Osteocyte (in vitro differentiated cells): ENCODE data around the gene CHTF8. TPM values are rescaled to one million over a fixed set of nuclear protein-coding genes. Genes with fewer than 3 reads are reported as not detected.

Source experiments
- DNase-seq: peaks from one replicate; pipeline ENCODE4 v3.0.0; 2021; ENCODE audit warnings: mixed read lengths; ENCODE audit not compliant: unreplicated experiment; ENCODE audit errors: extremely low spot score
- H3K27ac Mint-ChIP-seq: one replicate; pipeline ENCODE4 v1.8.0; 2021; ENCODE audit warnings: mild to moderate bottlenecking, mixed read lengths; ENCODE audit not compliant: unreplicated experiment
- H3K27me3 Mint-ChIP-seq: one replicate; pipeline ENCODE4 v1.8.0; 2021; ENCODE audit warnings: mixed read lengths; ENCODE audit not compliant: unreplicated experiment
- H3K36me3 Mint-ChIP-seq: one replicate; pipeline ENCODE4 v1.8.0; 2021; ENCODE audit warnings: mixed read lengths; ENCODE audit not compliant: unreplicated experiment
- H3K4me1 Mint-ChIP-seq: one replicate; pipeline ENCODE4 v1.8.0; 2021; ENCODE audit warnings: mixed read lengths; ENCODE audit not compliant: unreplicated experiment
- H3K4me3 Mint-ChIP-seq: one replicate; pipeline ENCODE4 v1.8.0; 2021; ENCODE audit warnings: mild to moderate bottlenecking, moderate library complexity, mixed read lengths; ENCODE audit not compliant: unreplicated experiment
- H3K9me3 Mint-ChIP-seq: one replicate; pipeline ENCODE4 v1.8.0; 2021; ENCODE audit warnings: mixed read lengths; ENCODE audit not compliant: unreplicated experiment
- total RNA-seq: library from RNA; stranded (reverse); gene quantifications from 2 replicates; pipeline ENCODE4 v1.2.1, GENCODE V29; 2021
- TF ChIP-seq, protein P1 (sequence below): fragments of 200-600 bp; sonication (generic); IDR thresholded peaks from 2 replicates; pipeline ENCODE4 v1.5.0; 2021; ENCODE audit warnings: antibody characterized with exemption, mild to moderate bottlenecking, moderate library complexity

Gene CHTF8
- total RNA-seq, 1 donor from 2014 or later, result 88.0 TPM

- H3K27ac Mint-ChIP-seq, result no peak overlapping the region
- H3K9me3 Mint-ChIP-seq, result no peaks in the 10 kb centered on the region
- no peaks in the 10 kb centered on the region for H3K27me3 Mint-ChIP-seq
- DNase-seq, result no peak
- no peaks in the 10 kb centered on the region for H3K4me1 Mint-ChIP-seq
- no peak overlapping the region for H3K4me3 Mint-ChIP-seq
- H3K36me3 Mint-ChIP-seq, result peaks cover under 1% of the 10 kb centered on the region
- TF ChIP-seq, protein P1, sequence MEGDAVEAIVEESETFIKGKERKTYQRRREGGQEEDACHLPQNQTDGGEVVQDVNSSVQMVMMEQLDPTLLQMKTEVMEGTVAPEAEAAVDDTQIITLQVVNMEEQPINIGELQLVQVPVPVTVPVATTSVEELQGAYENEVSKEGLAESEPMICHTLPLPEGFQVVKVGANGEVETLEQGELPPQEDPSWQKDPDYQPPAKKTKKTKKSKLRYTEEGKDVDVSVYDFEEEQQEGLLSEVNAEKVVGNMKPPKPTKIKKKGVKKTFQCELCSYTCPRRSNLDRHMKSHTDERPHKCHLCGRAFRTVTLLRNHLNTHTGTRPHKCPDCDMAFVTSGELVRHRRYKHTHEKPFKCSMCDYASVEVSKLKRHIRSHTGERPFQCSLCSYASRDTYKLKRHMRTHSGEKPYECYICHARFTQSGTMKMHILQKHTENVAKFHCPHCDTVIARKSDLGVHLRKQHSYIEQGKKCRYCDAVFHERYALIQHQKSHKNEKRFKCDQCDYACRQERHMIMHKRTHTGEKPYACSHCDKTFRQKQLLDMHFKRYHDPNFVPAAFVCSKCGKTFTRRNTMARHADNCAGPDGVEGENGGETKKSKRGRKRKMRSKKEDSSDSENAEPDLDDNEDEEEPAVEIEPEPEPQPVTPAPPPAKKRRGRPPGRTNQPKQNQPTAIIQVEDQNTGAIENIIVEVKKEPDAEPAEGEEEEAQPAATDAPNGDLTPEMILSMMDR, result no peak
Measured at GRCh38 chr16:69079697-69080096, 52.7 kb downstream of the CHTF8 start.

DNA sequence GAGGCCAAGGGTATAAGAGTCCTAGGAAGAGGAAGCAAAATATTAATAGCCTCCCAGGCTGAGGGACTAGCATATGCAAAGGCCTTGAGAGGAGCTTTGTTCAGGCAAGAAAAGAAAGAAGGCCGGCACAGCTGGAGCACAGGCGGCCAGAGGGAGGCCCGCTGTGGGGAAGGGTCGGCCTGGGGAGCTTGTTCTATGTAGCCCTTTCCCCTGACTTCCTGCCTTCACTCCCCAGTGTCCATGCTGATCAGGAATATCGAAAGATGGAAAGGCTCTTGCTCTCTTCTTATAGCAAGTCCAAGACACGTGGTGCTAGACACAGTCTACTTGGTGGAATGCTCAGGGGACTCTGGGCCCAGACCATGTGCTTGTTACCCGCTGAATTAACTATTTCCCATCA is 54.3 kb downstream of the CHTF8 start:
- peaks cover 5% of the 10 kb centered on the region for H3K4me1 Mint-ChIP-seq
- TF ChIP-seq, protein P1, result no peak
- no peak for DNase-seq
- H3K27me3 Mint-ChIP-seq, result no peaks in the 10 kb centered on the region
- no peak overlapping the region for H3K27ac Mint-ChIP-seq
- no peaks in the 10 kb centered on the region for H3K36me3 Mint-ChIP-seq
- H3K9me3 Mint-ChIP-seq, result no peaks in the 10 kb centered on the region
- no peak overlapping the region for H3K4me3 Mint-ChIP-seq

GRCh38 chr16:69077251-69077650 is 55.1 kb downstream of the CHTF8 start:
- DNase-seq, result no peak
- H3K4me3 Mint-ChIP-seq, result no peak overlapping the region
- H3K36me3 Mint-ChIP-seq, result no peaks in the 10 kb centered on the region
- peaks cover 13% of the 10 kb centered on the region for H3K4me1 Mint-ChIP-seq
- H3K27me3 Mint-ChIP-seq, result no peaks in the 10 kb centered on the region
- H3K9me3 Mint-ChIP-seq, result no peaks in the 10 kb centered on the region
- TF ChIP-seq, protein P1, result no peak
- H3K27ac Mint-ChIP-seq, result no peak overlapping the region

DNA sequence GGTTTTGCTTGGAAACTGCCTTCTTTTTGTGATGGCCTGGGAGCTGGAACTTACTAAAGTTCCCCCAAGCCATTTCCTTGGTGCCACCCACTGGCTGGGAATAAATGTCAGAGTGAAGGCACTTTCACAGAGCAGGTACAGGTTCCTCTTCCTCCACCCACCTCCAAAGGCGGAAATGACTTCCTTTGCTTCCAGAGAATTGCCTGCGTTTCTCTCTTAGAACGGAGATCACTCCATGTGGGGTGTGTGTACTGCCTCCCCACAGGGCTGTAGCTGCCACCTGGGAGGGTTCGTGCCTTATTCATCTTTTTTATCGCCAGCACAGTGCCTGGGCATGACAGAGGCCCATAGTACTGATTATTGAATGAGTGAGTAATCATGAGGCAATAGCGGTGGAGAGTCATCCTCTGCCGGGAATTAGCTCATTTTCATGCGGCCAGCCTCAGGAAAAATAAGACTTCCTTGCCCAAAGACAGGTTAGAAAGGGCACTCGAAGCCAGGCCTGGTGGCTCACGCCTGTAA is 59.1 kb downstream of the CHTF8 start:
- Mint-ChIP-seq H3K36me3 (no peaks in the 10 kb centered on the region), H3K9me3 (no peaks in the 10 kb centered on the region)

DNA sequence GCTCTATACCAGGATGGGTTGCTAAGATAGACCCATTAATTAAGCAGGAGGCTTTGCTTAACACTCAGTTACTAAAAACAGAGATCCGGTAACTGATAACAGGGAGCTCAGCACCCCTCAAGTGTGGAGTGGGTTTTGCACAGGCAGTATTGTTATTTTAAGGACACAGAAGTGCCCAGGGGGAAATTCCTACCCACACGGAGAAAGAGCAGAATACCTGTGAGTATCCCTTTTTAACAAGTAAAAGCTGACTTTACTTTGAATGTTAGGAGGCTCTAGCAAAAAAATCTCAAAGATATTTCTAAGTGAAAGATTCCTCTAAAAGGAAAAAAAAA is 59.8 kb downstream of the CHTF8 start:
- TF ChIP-seq, protein P1, result no peak
- DNase-seq, result no peak
- no peaks in the 10 kb centered on the region for H3K36me3 Mint-ChIP-seq
- H3K27me3 Mint-ChIP-seq, result no peaks in the 10 kb centered on the region
- H3K9me3 Mint-ChIP-seq, result no peaks in the 10 kb centered on the region
- H3K27ac Mint-ChIP-seq, result no peak overlapping the region
- H3K4me1 Mint-ChIP-seq, result peaks cover 14% of the 10 kb centered on the region
- H3K4me3 Mint-ChIP-seq, result no peak overlapping the region

More for the DNA sequence above, 59.1 kb downstream of the CHTF8 start:
- H3K4me1 Mint-ChIP-seq, result peaks cover 14% of the 10 kb centered on the region
- TF ChIP-seq, protein P1, result no peak
- H3K4me3 Mint-ChIP-seq, result no peak overlapping the region
- no peaks in the 10 kb centered on the region for H3K27me3 Mint-ChIP-seq
- H3K27ac Mint-ChIP-seq, result peak overlapping the region; percentile 57
- no peak for DNase-seq
